Mammary microvascular endothelial cell (primary cell): ENCODE results near the gene MNT. TPM values are rescaled to one million over a fixed set of nuclear protein-coding genes. Genes with fewer than 3 reads are reported as not detected.

Source experiments
- total RNA-seq: library from RNA; depleted of rRNA; stranded (reverse); fragments of >200 nt; gene quantifications from 2 replicates; pipeline ENCODE4 v1.2.3, GENCODE V29; 2015

MNT gene
- total RNA-seq = 4.0 and 5.5 TPM in 2 replicates

GRCh38 chr17:2400877-2401425, at the start of gene MNT:
Gene MNT, minus strand, starts transcription at chr17:2401060. Its CDS starts 348 bp downstream, at chr17:2400712.

DNA sequence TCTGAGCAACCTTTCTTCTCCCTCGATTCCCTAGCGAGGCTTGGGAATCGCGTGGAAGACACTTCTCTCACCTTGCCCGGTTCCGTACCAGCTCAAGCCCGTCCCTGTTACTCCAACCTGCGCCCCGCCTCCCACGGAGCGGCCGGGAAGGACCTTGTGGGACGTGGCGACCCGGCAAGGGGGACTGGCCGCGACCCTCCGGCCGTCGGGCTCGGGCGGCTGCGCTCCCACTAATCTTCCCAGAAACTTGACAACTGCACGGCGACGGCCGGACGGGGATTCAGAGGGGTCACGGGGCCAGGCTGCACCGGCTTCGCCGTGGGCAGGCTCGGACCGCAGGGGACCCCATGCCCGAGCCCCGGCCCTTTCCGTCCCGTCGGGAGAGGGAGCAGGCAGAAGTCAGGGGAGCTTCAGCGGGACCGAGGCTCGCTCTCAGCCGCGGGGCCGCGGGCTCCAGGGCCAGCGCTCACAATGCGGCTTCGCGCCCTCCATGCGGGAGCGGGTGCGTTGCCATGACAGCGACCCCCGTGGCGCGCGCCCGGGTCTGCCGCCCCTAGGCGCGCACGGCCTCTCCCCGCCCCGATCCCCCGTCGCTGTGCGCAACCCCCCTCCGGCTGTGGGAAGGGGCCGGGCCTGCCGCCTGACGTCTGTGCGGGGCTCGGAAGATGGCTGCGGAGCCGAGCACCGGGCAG, 63.9 kb downstream of the MNT start, which contains the start of gene SGSM2:
Gene SGSM2 (plus strand): TSS at position 650 of the 692 bp plus-strand sequence. CDS start 188 bp downstream, outside the sequence.

GRCh38 chr17:2336215-2336851, 64.5 kb downstream of the MNT start, which contains the start of gene TSR1:
Gene TSR1, minus strand, starts transcription at chr17:2336457. Its CDS starts 30 bp downstream, at chr17:2336427.

Other genes with a start within 250 kb of the MNT start
- 49.2 and 73.6 TPM in 2 replicates for gene SMG6, start 97.3 kb downstream of the MNT start, total RNA-seq
- gene SRR, start 97.1 kb downstream of the MNT start, total RNA-seq = 23.2 and 37.7 TPM in 2 replicates
- 37.4 and 47.7 TPM in 2 replicates for gene TSR1, start 64.6 kb downstream of the MNT start, total RNA-seq
- gene SGSM2, start 63.6 kb downstream of the MNT start, total RNA-seq = 25.0 and 26.5 TPM in 2 replicates
- gene METTL16, start 110.8 kb upstream of the MNT start, total RNA-seq = 25.3 and 29.8 TPM in 2 replicates
- gene PAFAH1B1, start 192.6 kb upstream of the MNT start, total RNA-seq = 52.9 and 54.6 TPM in 2 replicates